GM21576 (cell line): ENCODE measurements around the gene DOCK3.
A peak's percentile ranks its signal among the peaks of the same experiment; 100 is the strongest.
"Not testable (repeated sequence)": the region's sequence is repeated elsewhere in the genome, so short reads cannot be mapped to it uniquely, and the experiment has no call there.

Experiments
- ATAC-seq: cut with Tn5 transposase; IDR thresholded peaks from one replicate; pipeline ENCODE4 v1.9.1; 2021; ENCODE audit warnings: mild to moderate bottlenecking, moderate library complexity; ENCODE audit not compliant: unreplicated experiment

Gene DOCK3

DNA sequence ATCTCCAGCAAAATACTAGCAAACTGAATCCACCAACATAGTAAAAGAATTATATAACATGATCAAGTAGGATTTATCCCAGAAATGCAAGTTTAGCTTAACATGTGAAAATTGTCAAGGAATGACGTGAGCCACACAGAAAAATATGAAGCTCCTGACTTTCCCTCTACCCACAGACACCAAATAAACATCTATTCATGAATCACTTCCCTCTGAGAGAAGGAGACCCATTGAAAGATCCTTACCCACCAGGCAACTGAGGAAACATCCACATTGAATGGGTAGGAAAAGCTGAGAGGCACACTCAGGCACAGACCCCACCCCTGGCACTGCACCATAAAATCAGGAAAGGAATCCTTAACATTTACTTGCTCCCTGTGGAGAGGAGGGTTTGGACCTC is 608.2 kb downstream of the DOCK3 start:
- ATAC-seq = no peak

GRCh38 chr3:51283421-51283820 is 608.7 kb downstream of the DOCK3 start:
- ATAC-seq = no peak

- peak; percentile 90 for ATAC-seq
Measured at GRCh38 chr3:51295625-51296024, 620.9 kb downstream of the DOCK3 start.

DNA sequence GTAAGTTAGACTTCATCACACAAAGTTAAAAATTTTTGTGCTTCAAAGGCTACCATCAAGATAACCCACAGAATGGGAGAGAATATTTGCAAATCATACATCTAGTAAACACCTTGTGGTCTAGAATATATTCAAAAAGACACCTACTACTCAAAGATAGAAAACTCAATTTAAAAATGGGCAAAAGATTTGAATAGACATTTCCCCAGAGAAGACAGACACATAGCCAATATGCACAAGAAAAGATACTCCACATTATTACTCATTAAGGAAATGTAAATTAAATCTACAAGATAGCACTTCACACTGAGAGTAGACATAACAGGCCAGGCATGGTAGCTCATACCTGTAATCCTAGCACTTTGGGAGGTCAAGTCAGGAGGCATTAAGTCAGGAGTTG is 622.6 kb downstream of the DOCK3 start:
- no peak for ATAC-seq

- no peak for ATAC-seq
Measured at GRCh38 chr3:51304230-51304629, 629.5 kb downstream of the DOCK3 start.

- no peak for ATAC-seq
Measured at GRCh38 chr3:51306093-51306492, 631.4 kb downstream of the DOCK3 start.

- no peak for ATAC-seq
Measured at GRCh38 chr3:51307458-51307857, 632.7 kb downstream of the DOCK3 start.

GRCh38 chr3:51307945-51308607 is 633.3 kb downstream of the DOCK3 start:
- ATAC-seq = not testable (repeated sequence)

DNA sequence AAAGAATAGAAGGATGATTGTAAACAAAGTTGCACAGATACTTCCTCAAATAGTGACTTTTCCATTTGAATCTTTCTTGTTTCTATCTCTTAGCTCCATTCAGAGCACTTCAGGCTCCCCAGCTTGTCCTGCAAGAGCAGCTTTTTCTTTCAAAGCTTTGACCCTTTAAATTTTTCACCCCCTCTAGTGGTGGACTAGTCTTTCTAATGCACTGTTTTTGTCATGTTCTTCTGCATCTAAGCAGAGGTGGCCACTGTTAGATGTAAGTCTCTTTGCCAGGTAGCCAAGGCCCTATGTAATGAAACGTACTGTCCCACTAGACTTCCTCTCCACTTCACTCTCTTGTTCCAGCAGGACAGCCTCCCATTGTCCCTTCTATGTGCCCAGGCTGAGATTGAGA is 636.3 kb downstream of the DOCK3 start:
- no peak for ATAC-seq

DNA sequence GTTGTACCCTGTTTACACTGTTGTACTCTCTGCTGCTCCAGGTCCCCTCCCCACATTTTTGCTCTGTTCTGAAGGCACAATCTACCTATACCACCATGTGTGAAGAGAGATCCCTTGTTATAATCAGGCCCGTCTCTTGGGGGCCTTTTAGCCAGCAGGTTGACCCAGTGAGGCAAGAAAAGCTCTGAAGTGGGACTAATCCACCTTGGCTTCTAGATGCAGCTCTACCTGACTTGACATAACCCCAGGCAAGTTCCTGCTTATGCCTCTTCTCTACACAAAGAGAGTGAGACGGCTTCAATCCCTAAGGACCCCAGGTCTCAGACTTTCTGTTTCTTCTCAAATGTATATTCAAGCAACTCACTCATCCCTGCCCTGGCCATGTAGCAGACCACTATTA is 653.5 kb downstream of the DOCK3 start:
- ATAC-seq = no peak

- no peak for ATAC-seq
Measured at GRCh38 chr3:51330046-51330445, 655.3 kb downstream of the DOCK3 start.

- ATAC-seq = no peak
Measured at GRCh38 chr3:51332156-51332555, 657.4 kb downstream of the DOCK3 start.

- ATAC-seq = no peak
Measured at GRCh38 chr3:51333021-51333420, 658.3 kb downstream of the DOCK3 start.

DNA sequence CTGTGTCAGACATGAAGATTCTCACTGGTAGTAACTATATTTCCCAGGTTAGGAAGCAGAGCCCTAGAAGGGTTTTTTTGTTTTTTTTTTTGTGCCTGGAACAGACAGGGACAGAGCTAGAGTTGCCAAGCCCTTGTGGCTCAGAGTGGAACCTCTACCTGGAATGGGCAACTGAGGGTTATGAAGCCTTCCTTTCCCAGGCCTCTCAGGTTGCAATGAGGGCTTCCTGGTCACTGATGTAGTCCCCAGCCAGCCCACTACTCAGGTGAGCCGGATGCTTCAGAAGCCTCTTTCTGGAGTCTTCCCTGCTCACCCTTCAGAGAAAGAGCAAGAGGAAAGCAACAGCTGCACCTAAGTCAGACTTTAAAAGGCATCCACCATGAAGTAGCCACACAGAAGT is 661.5 kb downstream of the DOCK3 start:
- ATAC-seq = no peak

DNA sequence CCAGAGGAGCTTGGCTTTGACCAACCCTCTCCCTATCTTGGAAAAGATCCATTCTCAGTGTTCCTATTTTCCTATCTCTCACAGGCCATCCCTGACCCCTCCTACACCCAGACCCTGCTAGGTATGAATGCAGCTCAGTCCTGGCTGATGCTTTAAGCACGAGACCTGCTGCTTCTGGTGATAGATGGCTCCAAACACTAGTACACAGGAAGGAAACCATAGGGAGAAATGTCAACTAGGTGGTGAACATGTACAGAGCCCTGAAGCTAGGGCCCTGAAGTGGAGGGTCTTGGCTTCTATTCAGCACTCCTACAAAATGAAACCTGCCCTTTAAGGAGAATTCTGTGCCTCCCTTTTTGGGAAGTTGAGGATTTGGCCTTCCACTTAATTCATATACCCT is 662.9 kb downstream of the DOCK3 start:
- no peak for ATAC-seq

GRCh38 chr3:51338632-51339031 is 663.9 kb downstream of the DOCK3 start:
- no peak for ATAC-seq

- ATAC-seq = no peak
Measured at GRCh38 chr3:51340013-51340829, 665.5 kb downstream of the DOCK3 start.

DNA sequence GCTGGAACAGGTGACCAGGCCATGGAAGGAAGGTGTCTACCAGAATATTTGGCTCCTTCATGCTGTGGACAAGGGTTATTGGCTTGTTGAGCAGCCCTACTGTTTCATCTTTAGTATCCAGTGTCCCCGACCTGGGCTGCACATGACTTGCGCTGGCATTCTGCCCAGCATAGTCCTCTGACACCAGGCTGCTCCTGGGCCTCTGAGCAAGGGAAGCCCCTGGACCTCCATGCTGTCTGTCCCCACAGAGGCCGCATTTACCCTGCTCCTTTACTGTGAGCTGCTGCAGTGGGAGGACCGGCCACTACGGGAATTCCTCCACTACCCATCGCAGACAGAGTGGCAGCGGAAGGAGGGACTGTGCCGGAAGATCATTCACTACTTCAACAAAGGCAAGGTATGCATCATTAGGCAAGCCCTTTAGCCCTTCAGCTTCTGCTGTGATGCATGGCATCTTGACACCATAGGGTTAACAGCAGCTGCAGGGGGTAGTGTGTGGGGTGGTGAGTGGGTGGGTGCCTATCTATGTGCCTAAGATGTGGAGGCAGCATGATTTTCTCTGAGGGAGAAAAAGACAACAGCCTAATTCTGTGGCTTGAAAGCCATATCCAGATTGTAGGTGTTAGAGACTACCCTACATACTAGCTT is 666.4 kb downstream of the DOCK3 start:
- ATAC-seq = no peak

DNA sequence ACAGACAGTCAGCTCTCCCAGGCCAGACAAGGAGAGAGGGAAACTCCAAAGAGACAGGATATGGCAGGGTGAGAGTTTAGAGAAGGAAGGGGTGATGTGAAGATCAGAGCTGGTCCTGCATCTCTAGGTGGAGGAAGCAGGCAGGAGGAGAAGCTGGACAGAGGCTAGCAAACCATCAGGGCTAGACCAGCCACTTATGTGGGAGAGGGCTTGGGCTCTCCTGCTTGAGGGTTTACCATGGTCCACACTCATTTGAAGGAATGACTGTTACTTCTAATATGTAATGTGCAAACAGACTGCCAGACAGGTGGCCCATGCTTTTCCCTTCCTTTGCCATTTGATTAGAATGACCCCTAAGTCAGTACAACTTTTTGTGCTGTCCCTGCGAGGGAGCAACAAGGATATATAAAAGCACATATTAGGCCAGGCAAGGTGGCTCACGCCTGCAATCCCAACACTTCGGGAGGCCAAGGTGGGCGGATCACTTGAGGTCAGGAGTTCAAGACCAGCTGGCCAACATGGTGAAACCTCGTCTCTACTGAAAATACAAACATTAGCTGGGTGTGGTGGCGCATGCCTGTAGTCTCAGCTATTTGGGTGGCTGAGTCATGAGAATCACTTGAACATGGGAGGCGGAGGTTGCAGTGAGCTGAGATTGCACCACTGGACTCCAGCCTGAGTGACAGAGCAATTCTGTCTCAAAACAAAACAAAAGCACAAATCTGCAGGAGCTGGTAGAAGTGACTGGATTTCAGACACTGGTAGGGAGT is 669.4 kb downstream of the DOCK3 start:
- ATAC-seq = no peak

DNA sequence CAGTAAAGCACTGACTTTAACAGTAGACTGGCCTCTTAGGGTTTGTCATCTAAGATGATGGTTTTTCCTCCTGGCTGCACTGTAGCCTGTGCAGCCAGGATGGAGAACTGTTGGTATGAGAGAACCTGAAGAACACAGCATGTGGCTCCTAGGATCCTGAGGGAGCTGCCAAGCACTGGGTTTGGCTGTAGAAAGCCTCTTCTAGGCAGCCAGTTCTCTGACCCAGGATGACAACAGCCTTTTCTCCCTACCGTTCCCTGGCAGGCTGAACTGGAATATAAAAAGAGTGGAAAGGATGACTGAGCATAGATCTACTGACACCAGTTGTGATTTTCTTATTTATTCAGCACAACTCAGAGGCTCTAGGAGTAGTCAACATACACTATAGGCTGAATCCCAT is 676.0 kb downstream of the DOCK3 start:
- ATAC-seq = no peak

DNA sequence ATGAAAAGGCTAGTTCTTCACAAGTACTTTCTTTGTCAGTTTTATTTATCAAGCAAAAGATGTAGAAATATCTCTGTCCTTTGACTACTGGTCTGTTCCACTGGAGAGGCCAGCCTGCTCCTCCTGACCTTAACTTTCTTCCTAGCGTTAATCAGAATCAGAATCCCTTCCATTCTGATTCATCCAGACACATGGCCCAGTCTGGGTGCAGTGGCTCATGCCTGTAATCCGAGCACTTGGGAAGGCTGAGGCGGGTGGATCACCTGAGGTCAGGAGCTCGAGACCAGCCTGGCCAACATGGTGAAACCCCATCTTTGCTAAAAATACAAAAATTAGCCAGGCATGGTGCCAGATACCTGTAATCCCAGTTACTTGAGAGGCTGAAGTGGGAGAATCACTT is 678.4 kb downstream of the DOCK3 start:
- no peak for ATAC-seq
